Skeletal muscle satellite cell (primary cell): Measurements from ENCODE around the gene FKBP5.

Experiments
- H3K27me3 ChIP-seq: 2 replicates; pipeline ENCODE4 v1.7.0; 2013; ENCODE audit warnings: low read length; ENCODE audit not compliant: control insufficient read depth, insufficient read depth
- H3K36me3 ChIP-seq: 2 replicates; pipeline ENCODE4 v1.7.0; 2013; ENCODE audit warnings: mild to moderate bottlenecking, control low read depth, low read length; ENCODE audit not compliant: insufficient read depth
- H3K4me1 ChIP-seq: 2 replicates; pipeline ENCODE4 v1.7.0; 2013; ENCODE audit warnings: low read length; ENCODE audit not compliant: control insufficient read depth, insufficient read depth
- H3K4me2 ChIP-seq: 2 replicates; pipeline ENCODE4 v1.7.0; 2013; ENCODE audit warnings: mild to moderate bottlenecking, low read length
- H3K4me3 ChIP-seq: 2 replicates; pipeline ENCODE4 v1.7.0; 2013; ENCODE audit warnings: low read length
- H3K9ac ChIP-seq: 2 replicates; pipeline ENCODE4 v1.7.0; 2013; ENCODE audit warnings: mild to moderate bottlenecking, low read depth, low read length, moderate library complexity
- H3K9me3 ChIP-seq: replicated peaks from 2 replicates; pipeline ENCODE4 v1.7.0; 2013; ENCODE audit warnings: mild to moderate bottlenecking, control low read depth, low read length

The FKBP5 gene

GRCh38 chr6:35624341-35625070 lies 64.2 kb downstream of the FKBP5 start:
- Histone ChIP-seq H3K9ac (no peak overlapping the region), H3K27me3 (no peaks in the 10 kb centered on the region), H3K9me3 (no peaks in the 10 kb centered on the region), H3K36me3 (peaks cover 75% of the 10 kb centered on the region), H3K4me1 (peaks cover 2% of the 10 kb centered on the region), H3K4me3 (no peak overlapping the region), H3K4me2 (no peak overlapping the region)

- Histone ChIP-seq H3K27me3 (no peaks in the 10 kb centered on the region), H3K4me1 (no peaks in the 10 kb centered on the region), H3K4me3 (no peak overlapping the region), H3K9me3 (no peaks in the 10 kb centered on the region), H3K4me2 (no peak overlapping the region), H3K36me3 (peaks cover 81% of the 10 kb centered on the region), H3K9ac (no peak overlapping the region)
These were observed 66.4 kb downstream of the FKBP5 start for GRCh38 chr6:35622283-35622682.

DNA sequence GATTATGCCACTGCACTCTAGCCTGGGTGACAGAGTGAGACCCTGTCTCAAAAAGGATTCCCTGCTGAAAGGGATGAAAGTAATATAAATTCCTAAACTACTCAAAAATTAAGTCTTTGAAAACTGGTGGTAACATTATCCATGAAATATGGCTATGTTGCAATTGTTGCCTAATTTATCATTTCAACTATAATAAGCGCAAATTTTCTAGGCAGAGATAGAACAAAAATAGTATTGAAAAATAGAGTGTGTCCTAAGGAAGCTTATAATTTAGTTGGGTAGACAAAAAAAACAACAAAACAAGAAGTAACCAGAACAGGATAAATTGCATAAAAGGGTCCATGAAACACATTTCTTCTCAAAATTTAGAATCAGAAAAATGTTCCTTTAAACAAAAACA lies 68.0 kb downstream of the FKBP5 start:
- Histone ChIP-seq H3K4me1 (no peaks in the 10 kb centered on the region), H3K9ac (no peak overlapping the region), H3K36me3 (peaks cover 84% of the 10 kb centered on the region), H3K4me3 (no peak overlapping the region), H3K27me3 (no peaks in the 10 kb centered on the region), H3K9me3 (no peaks in the 10 kb centered on the region), H3K4me2 (no peak overlapping the region)

- H3K4me1 ChIP-seq = peaks cover 13% of the 10 kb centered on the region
- no peaks in the 10 kb centered on the region for H3K27me3 ChIP-seq
- no peak overlapping the region for H3K9ac ChIP-seq
- no peaks in the 10 kb centered on the region for H3K9me3 ChIP-seq
- no peak overlapping the region for H3K4me3 ChIP-seq
- H3K4me2 ChIP-seq = no peak overlapping the region
- peaks cover 95% of the 10 kb centered on the region for H3K36me3 ChIP-seq
These were observed 75.0 kb downstream of the FKBP5 start for GRCh38 chr6:35613762-35614161.

GRCh38 chr6:35611240-35611639 lies 77.5 kb downstream of the FKBP5 start:
- Histone ChIP-seq H3K9me3 (no peaks in the 10 kb centered on the region), H3K4me3 (no peak overlapping the region), H3K27me3 (no peaks in the 10 kb centered on the region), H3K9ac (no peak overlapping the region), H3K4me2 (no peak overlapping the region), H3K4me1 (peaks cover 19% of the 10 kb centered on the region), H3K36me3 (peaks cover 90% of the 10 kb centered on the region)

DNA sequence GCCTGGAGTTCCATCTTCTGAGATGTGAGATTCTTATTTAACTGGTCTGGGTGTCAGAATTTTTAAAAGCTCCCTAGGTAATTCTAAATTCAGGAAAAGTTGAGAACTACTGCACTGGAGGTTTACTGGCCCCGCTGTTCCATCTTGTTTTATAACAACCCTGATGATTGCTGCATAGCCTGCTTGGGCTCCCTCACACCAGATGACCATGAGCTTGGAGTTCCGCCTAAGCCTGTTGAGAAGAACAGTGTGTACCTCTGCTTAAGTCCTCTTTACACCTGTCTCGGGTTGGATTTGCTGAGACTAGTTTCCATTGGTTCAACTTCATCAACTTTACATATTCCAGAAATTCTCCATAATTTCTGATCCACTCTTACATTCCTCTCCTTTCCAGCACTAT lies 77.9 kb downstream of the FKBP5 start:
- Histone ChIP-seq H3K4me3 (no peak overlapping the region), H3K27me3 (no peaks in the 10 kb centered on the region), H3K9me3 (no peaks in the 10 kb centered on the region), H3K4me2 (no peak overlapping the region), H3K36me3 (peaks cover 87% of the 10 kb centered on the region), H3K4me1 (peaks cover 22% of the 10 kb centered on the region), H3K9ac (no peak overlapping the region)

- H3K36me3 ChIP-seq = peaks cover 75% of the 10 kb centered on the region
- H3K9ac ChIP-seq = no peak overlapping the region
- peaks cover 31% of the 10 kb centered on the region for H3K4me1 ChIP-seq
- no peak overlapping the region for H3K4me3 ChIP-seq
- no peak overlapping the region for H3K4me2 ChIP-seq
- H3K27me3 ChIP-seq = no peaks in the 10 kb centered on the region
- no peaks in the 10 kb centered on the region for H3K9me3 ChIP-seq
These were observed 79.1 kb downstream of the FKBP5 start for GRCh38 chr6:35609588-35609987.

DNA sequence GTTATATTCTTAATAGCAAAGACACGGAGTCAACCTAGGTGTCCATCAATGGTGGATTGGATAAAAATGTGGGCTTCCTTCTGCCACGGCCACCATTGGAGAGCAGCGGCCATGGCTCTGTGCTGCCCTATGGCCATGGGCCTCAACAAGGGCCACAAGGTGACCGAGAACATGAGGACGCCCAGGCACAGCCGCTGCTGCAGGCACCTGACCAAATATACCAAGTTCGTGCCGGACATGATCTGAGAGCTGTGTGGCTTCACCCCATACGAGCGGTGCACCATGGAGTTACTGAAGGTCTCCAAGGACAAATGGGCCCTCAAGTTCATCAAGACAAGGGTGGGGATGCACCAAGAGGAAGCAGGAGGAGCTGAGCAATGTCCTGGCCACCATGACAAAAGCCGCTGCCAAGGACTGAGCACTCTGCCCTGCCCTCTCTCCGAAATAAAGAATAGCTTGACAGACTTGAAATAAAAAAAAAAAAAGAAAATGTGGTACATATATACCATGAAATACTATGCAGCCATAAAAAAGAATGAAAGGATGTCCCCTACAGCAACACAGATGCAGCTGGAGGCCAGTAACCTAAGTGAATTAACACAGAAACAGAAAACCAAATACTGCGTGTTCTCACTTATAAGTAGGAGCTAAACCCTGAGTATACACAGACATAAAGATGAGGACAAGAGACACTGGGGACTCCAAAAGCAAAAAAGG lies 81.0 kb downstream of the FKBP5 start:
- peaks cover 59% of the 10 kb centered on the region for H3K36me3 ChIP-seq
- H3K9me3 ChIP-seq = no peaks in the 10 kb centered on the region
- no peaks in the 10 kb centered on the region for H3K27me3 ChIP-seq
- peaks cover 50% of the 10 kb centered on the region for H3K4me1 ChIP-seq
- no peak overlapping the region for H3K4me2 ChIP-seq
- H3K9ac ChIP-seq = no peak overlapping the region
- H3K4me3 ChIP-seq = no peak overlapping the region

DNA sequence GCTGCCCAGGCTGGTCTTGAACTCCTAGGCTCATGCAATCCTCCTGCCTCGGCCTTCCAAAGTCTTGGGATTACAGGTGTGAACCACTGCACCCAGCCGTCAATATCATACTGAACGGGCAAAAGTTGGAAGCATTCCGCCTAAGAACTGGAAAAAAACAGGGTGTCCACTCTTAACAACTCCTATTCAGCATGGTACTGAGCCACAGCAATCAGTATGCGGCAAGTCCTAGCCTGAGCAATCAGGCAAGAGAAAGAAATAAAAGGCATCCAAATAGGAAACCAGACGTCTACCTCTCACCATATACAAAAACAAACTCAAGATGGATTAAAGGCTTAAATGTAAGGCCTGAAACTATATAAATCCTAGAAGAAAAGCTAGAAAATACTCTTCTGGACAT lies 83.1 kb downstream of the FKBP5 start:
- Histone ChIP-seq H3K4me3 (no peak overlapping the region), H3K4me1 (peaks cover 57% of the 10 kb centered on the region), H3K4me2 (peak overlapping the region; percentile 50), H3K9me3 (no peaks in the 10 kb centered on the region), H3K36me3 (peaks cover 39% of the 10 kb centered on the region), H3K27me3 (no peaks in the 10 kb centered on the region), H3K9ac (peak overlapping the region; percentile 55)

- Histone ChIP-seq H3K4me3 (no peak overlapping the region), H3K27me3 (no peaks in the 10 kb centered on the region), H3K36me3 (peaks cover 31% of the 10 kb centered on the region), H3K4me1 (peaks cover 73% of the 10 kb centered on the region), H3K9ac (peak overlapping the region; percentile 84), H3K4me2 (peak overlapping the region; percentile 76), H3K9me3 (no peaks in the 10 kb centered on the region)
These were observed 85.2 kb downstream of the FKBP5 start for GRCh38 chr6:35603326-35604202.

GRCh38 chr6:35602133-35602946 lies 86.4 kb downstream of the FKBP5 start:
- H3K4me3 ChIP-seq = peak overlapping the region; percentile 27
- H3K4me1 ChIP-seq = peaks cover 80% of the 10 kb centered on the region
- peaks cover 24% of the 10 kb centered on the region for H3K36me3 ChIP-seq
- H3K4me2 ChIP-seq = peak overlapping the region; percentile 76
- no peaks in the 10 kb centered on the region for H3K9me3 ChIP-seq
- peak overlapping the region; percentile 84 for H3K9ac ChIP-seq
- H3K27me3 ChIP-seq = no peaks in the 10 kb centered on the region
